Gastroesophageal sphincter (tissue), 4 donors: ENCODE measurements around the gene RAB3IL1. TPM values are rescaled to one million over a fixed set of nuclear protein-coding genes. Genes with fewer than 3 reads are reported as not detected.

ENCODE experiments used
- ATAC-seq: fragments of 150-250 bp; one replicate; pipeline ENCODE4 v1.9.1; 2016; ENCODE audit warnings: mild to moderate bottlenecking, moderate library complexity
- H3K27ac ChIP-seq, 4 donors: fragments of 200-600 bp; sonication (generic) in 3 of 4; 1 replicate in 3 of 4; 2 replicates in 1 of 4; pipeline ENCODE4 v1.5.1; 2016 to 2019
- H3K27me3 ChIP-seq: fragments of 200-600 bp; sonication (generic); one replicate; pipeline ENCODE4 v1.5.1; 2019
- H3K36me3 ChIP-seq, 2 donors: fragments of 200-600 bp; sonication (generic); one replicate each; pipeline ENCODE4 v1.5.1; 2019; ENCODE audit warnings: control low read depth in 1 of 2
- H3K4me1 ChIP-seq, 3 donors: fragments of 200-600 bp; sonication (generic); 1 replicate in 2 of 3; 2 replicates in 1 of 3; pipeline ENCODE4 v1.5.1; 2016 to 2019; ENCODE audit warnings: control low read depth in 2 of 3
- H3K4me3 ChIP-seq, 2 donors: fragments of 200-600 bp; sonication (generic); one replicate each; pipeline ENCODE4 v1.5.1; 2019; ENCODE audit warnings: mild to moderate bottlenecking in 1 of 2, moderate library complexity in 1 of 2
- H3K9me3 ChIP-seq, 3 donors: fragments of 200-600 bp; sonication (generic); one replicate each; pipeline ENCODE4 v1.5.1; 2017 to 2019; ENCODE audit warnings: control low read depth in 2 of 3
- EP300 ChIP-seq: sonication (generic); formaldehyde crosslinking; IDR thresholded peaks from one replicate; pipeline ENCODE4 v1.6.1; 2017; ENCODE audit warnings: antibody characterized with exemption, mild to moderate bottlenecking
- POLR2A ChIP-seq, 2 donors: fragments of 450-650 bp; IDR thresholded peaks; one replicate each; pipeline ENCODE4 v1.6.1; 2017; ENCODE audit warnings: antibody characterized with exemption in 2 of 2, mild to moderate bottlenecking in 2 of 2, moderate library complexity in 1 of 2
- POLR2AphosphoS5 ChIP-seq: sonication (generic); formaldehyde crosslinking; IDR thresholded peaks from one replicate; pipeline ENCODE4 v1.6.1; 2017; ENCODE audit warnings: antibody characterized with exemption
- WGBS, 2 donors: methylation state at CpG; one replicate each; pipeline ENCODE4 v1.1.5; 2018; ENCODE audit warnings: low coverage in 1 of 2; 5-methylcytosine and 5-hydroxymethylcytosine counted together
- total RNA-seq, 4 donors: library from RNA; depleted of rRNA; stranded (reverse); fragments of >200 nt; gene quantifications; one replicate each; pipeline ENCODE4 v1.1.0, GENCODE V29; 2016
- TF ChIP-seq, protein P1 (sequence below), 4 experiments: fragments of 200-600 bp in 2 of 4; fragments of 450-650 bp in 2 of 4; sonication (generic) in 1 of 4; IDR thresholded peaks; one replicate each; pipeline ENCODE4 v1.5.1; 2017 to 2019; ENCODE audit warnings: antibody characterized with exemption in 4 of 4, mild to moderate bottlenecking in 2 of 4, moderate library complexity in 2 of 4

The RAB3IL1 gene
- total RNA-seq, 4 donors from 2014 or later = 11.5 to 22.1 (median 14.7) TPM

DNA sequence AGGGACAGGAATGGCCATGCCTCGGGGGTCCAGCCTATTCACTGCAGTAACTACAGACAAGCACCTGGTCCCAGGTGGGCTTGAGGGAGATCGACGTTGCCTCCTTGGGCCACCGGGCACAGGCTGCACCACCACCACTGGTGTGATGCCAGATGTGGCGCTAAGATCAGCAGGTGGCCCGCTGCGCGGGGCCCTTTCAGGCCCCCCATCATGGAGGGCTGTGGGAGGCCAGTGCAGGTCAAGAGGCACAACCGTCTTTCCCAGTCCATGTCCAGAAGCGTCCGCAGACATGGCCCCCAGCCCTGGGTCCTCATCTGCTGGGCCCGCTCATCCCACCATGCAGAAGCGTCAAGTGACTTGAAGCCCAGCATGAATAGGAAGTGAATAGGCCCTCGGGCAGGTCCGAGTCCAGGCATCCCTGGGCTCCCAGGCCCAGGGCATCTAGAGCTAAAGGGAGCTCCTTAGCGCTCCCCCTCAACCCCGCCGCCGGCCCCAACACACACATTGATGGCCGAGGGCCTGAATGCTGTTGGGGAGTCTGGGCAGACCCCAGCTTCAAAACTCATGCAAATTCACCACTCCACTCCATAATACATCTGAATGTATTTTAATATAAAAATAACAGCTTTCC lies 44.3 kb downstream of the RAB3IL1 start:
- no peak for ATAC-seq
- H3K4me3 ChIP-seq = no peak overlapping the region
- H3K27ac ChIP-seq = no peak overlapping the region
- H3K27me3 ChIP-seq = no peaks in the 10 kb centered on the region
- H3K4me1 ChIP-seq = peaks cover 0 to 19% (median 3%) of the 10 kb centered on the region in 3 donors
- peaks cover 0 to 52% of the 10 kb centered on the region in 2 donors for H3K36me3 ChIP-seq
- TF ChIP-seq, protein P1, sequence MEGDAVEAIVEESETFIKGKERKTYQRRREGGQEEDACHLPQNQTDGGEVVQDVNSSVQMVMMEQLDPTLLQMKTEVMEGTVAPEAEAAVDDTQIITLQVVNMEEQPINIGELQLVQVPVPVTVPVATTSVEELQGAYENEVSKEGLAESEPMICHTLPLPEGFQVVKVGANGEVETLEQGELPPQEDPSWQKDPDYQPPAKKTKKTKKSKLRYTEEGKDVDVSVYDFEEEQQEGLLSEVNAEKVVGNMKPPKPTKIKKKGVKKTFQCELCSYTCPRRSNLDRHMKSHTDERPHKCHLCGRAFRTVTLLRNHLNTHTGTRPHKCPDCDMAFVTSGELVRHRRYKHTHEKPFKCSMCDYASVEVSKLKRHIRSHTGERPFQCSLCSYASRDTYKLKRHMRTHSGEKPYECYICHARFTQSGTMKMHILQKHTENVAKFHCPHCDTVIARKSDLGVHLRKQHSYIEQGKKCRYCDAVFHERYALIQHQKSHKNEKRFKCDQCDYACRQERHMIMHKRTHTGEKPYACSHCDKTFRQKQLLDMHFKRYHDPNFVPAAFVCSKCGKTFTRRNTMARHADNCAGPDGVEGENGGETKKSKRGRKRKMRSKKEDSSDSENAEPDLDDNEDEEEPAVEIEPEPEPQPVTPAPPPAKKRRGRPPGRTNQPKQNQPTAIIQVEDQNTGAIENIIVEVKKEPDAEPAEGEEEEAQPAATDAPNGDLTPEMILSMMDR (IDR thresholded peaks at IDR 0.05) = no peak
- TF ChIP-seq POLR2A (IDR thresholded peaks at IDR 0.05) (no peak), POLR2AphosphoS5 (no peak), EP300 (no peak)
- no CpG with 5 or more reads among the region's 20 CpGs for WGBS, 2 donors
- no peaks in the 10 kb centered on the region for H3K9me3 ChIP-seq

DNA sequence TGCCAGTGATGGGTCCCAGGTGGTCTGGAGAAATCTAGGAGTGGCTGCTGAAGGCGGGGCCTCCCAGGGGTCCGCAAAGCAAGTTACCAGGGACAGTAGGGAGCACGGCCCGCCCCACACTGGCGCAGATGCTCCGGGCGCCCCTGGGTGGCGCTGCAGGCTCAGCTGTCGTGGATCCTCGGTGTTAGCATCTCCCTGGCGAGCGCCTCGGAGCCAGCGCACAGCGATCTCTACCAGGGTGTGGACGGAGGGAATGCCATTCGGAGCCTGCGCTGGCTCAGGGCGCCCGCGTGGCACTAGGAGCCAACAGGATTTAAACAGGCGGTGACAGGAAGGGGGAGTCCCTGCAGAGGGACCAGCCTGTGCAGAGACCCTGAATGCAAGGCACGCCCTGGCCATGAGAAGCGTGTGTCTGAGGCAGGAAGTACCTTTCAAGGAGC lies 46.2 kb downstream of the RAB3IL1 start:
- H3K36me3 ChIP-seq = peaks cover 0 to 40% of the 10 kb centered on the region in 2 donors
- H3K4me3 ChIP-seq = no peak overlapping the region
- TF ChIP-seq POLR2AphosphoS5 = peak; percentile 35
- TF ChIP-seq POLR2A (IDR thresholded peaks at IDR 0.05) = no peak
- no peak for TF ChIP-seq EP300
- TF ChIP-seq, protein P1 (IDR thresholded peaks at IDR 0.05) = peak in 3 of 4 experiments; percentile 92 to 96 (median 95)
- peak; percentile 91 for ATAC-seq
- 0% methylated on average over 1 to 2 of the region's 24 CpGs for WGBS, 2 donors
- no peaks in the 10 kb centered on the region for H3K27me3 ChIP-seq
- no peaks in the 10 kb centered on the region for H3K9me3 ChIP-seq
- H3K27ac ChIP-seq = peak overlapping the region in 2 of 4 donors; percentile 30 to 48
- H3K4me1 ChIP-seq = peaks cover 0 to 19% (median 3%) of the 10 kb centered on the region in 3 donors

DNA sequence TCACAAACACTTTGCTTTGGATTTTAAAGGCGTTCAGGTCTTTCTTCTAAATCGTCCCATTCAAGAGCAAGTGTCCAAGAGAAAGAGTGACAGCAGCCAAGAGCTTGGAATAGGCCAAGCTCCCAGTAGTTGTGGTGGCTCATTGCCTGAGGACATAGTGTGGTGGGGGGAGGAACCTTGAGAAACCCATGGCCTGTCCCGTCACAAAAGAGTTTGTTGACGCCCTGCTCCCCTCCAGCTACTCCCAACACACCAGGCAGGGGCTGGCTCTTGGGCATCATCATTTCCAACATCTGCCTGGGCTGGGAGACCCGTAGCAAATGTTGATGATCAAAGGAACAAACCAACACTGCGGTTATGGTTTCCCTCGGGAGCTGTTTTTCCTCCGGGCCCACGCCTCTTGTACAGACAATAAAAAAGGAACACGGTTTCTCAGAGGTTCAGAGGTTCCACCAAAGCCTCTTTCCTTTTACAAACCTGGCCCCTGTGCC lies 46.8 kb downstream of the RAB3IL1 start:
- no peaks in the 10 kb centered on the region for H3K9me3 ChIP-seq
- H3K36me3 ChIP-seq = peaks cover 0 to 40% of the 10 kb centered on the region in 2 donors
- H3K27ac ChIP-seq = peak overlapping the region in 2 of 4 donors; percentile 30 to 48
- ATAC-seq = no peak
- H3K4me3 ChIP-seq = no peak overlapping the region
- WGBS, 2 donors = 25 to 55% methylated on average over 4 to 7 of the region's 10 CpGs
- TF ChIP-seq EP300 = no peak
- no peak for TF ChIP-seq POLR2AphosphoS5
- no peaks in the 10 kb centered on the region for H3K27me3 ChIP-seq
- peaks cover 0 to 19% (median 3%) of the 10 kb centered on the region in 3 donors for H3K4me1 ChIP-seq

DNA sequence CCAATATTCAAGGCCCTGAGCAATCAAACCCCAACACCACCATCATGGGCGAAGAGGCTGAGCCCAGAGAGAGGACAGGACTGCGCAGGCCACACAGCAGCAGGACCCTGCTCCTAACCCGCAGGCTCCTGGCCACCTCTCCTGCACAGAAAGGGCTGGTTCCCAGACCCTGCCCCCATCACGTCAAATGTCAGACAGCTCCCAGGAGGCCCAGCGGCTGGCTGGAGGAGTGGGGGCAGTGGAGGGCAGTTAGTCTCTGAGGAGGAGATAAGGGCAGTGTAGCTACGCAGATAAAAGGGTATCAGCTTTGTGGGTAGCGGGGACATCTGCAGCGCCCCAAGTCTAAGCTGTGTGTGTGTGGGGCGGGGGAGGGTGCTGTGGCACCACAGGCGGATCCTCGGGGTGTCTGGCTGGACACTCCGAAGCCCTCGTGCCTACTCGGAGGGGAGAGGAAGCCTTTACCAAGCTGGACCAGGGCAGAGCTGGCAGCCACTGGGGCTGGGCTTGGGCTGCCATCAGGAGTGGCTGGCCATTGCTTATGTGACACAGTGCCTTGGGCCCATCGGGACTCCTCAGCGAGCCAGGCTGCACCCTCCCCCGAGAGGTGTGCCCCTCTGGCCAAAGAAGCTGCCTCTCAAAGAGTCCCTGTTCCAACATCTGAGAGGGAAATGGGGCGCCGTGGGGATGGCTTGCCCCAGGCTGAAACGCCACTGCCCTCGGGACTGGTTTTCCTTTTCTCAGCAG lies 47.5 kb downstream of the RAB3IL1 start:
- Histone ChIP-seq H3K4me3 (no peak overlapping the region), H3K27ac (peak overlapping the region in 2 of 4 donors; percentile 30 to 48), H3K27me3 (no peaks in the 10 kb centered on the region), H3K9me3 (no peaks in the 10 kb centered on the region), H3K4me1 (peaks cover 0 to 19% (median 3%) of the 10 kb centered on the region in 3 donors), H3K36me3 (peaks cover 0 to 43% of the 10 kb centered on the region in 2 donors)
- WGBS, 2 donors = 76% methylated on average over 4 of the region's 21 CpGs; no CpG with 5 or more reads in 1 of the 2 donors
- ATAC-seq = no peak
- TF ChIP-seq, protein P1 (IDR thresholded peaks at IDR 0.05) = no peak
- peak in 1 of 2 donors; percentile 9 for TF ChIP-seq POLR2A (IDR thresholded peaks at IDR 0.05)

DNA sequence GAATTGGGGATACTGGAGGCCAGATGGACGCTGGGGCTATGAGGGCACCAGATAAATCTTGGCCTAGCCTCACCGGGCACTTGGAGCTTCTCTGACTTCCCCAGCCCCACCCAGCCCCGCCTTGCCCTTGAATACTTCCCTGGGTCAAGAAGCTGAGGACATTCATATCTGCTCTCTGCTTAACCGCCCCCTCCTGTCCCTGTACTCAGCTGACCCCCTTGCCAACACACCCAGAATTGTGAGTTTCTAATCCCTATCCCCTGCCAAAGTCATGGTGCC lies 48.0 kb downstream of the RAB3IL1 start:
- Histone ChIP-seq H3K27ac (peak overlapping the region in 1 of 4 donors; percentile 30), H3K4me1 (peaks cover 0 to 19% (median 3%) of the 10 kb centered on the region in 3 donors)
- 74 to 83% methylated on average over 1 to 4 of the region's 4 CpGs for WGBS, 2 donors

More for the DNA sequence above, 48.0 kb downstream of the RAB3IL1 start:
- H3K4me3 ChIP-seq = no peak overlapping the region
- H3K36me3 ChIP-seq = peaks cover 0 to 43% of the 10 kb centered on the region in 2 donors
- no peaks in the 10 kb centered on the region for H3K27me3 ChIP-seq
- ATAC-seq = no peak
- H3K9me3 ChIP-seq = no peaks in the 10 kb centered on the region
- TF ChIP-seq, protein P1 (IDR thresholded peaks at IDR 0.05) = no peak
- TF ChIP-seq POLR2A (IDR thresholded peaks at IDR 0.05) = no peak
- no peak for TF ChIP-seq EP300
- no peak for TF ChIP-seq POLR2AphosphoS5
